ENCODE data around the gene BICRA.

- no peak for TF ChIP-seq RARB (CRISPR knock-in tag; IDR thresholded peaks at IDR 0.05)
- TF ChIP-seq ZC3H10 (CRISPR knock-in tag; IDR thresholded peaks at IDR 0.05), result no peak
- no peak for TF ChIP-seq CSRNP3 (CRISPR knock-in tag; IDR thresholded peaks at IDR 0.05)
Measured at GRCh38 chr19:47564081-47564480, 44.9 kb upstream of the BICRA start.

Data from SK-N-SH treated with all-trans-retinoic acid at 6 μM for 48 hours (cell line).